ENCODE results near the gene SKI.

- TF ChIP-seq, protein P1, sequence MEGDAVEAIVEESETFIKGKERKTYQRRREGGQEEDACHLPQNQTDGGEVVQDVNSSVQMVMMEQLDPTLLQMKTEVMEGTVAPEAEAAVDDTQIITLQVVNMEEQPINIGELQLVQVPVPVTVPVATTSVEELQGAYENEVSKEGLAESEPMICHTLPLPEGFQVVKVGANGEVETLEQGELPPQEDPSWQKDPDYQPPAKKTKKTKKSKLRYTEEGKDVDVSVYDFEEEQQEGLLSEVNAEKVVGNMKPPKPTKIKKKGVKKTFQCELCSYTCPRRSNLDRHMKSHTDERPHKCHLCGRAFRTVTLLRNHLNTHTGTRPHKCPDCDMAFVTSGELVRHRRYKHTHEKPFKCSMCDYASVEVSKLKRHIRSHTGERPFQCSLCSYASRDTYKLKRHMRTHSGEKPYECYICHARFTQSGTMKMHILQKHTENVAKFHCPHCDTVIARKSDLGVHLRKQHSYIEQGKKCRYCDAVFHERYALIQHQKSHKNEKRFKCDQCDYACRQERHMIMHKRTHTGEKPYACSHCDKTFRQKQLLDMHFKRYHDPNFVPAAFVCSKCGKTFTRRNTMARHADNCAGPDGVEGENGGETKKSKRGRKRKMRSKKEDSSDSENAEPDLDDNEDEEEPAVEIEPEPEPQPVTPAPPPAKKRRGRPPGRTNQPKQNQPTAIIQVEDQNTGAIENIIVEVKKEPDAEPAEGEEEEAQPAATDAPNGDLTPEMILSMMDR (IDR thresholded peaks at IDR 0.05) = no peak
- no peak for TF ChIP-seq POLR2A (IDR thresholded peaks at IDR 0.05)
These were observed 126.6 kb downstream of the SKI start for GRCh38 chr1:2354511-2355372.

Measured in prostate gland (tissue), 2 donors.